CD4-positive, alpha-beta T cell treated with Interleukin-6 for 4 hours (primary cell): Measurements from ENCODE around the gene ZNF92.
"Not testable (repeated sequence)": the region's sequence is repeated elsewhere in the genome, so short reads cannot be mapped to it uniquely, and the experiment has no call there.

Experiments used
- DNase-seq: peaks from one replicate; pipeline ENCODE4 v3.0.0-alpha.2; 2020; ENCODE audit warnings: mixed read lengths

ZNF92 gene

GRCh38 chr7:65373608-65374351 lies at the start of gene ZNF92:
ZNF92 (plus strand) TSS chr7:65373855; CDS start chr7:65373998, 143 bp downstream.
- DNase-seq, result peak; percentile 97

- DNase-seq, result no peak
These were observed 47.7 kb upstream of the ZNF92 start for GRCh38 chr7:65325793-65326432.

GRCh38 chr7:65338346-65338745 lies 35.3 kb upstream of the ZNF92 start:
- DNase-seq, result no peak

GRCh38 chr7:65339257-65339656 lies 34.4 kb upstream of the ZNF92 start:
- no peak for DNase-seq

GRCh38 chr7:65342723-65343629 lies 30.7 kb upstream of the ZNF92 start:
- no peak for DNase-seq

GRCh38 chr7:65344541-65344940 lies 29.1 kb upstream of the ZNF92 start:
- DNase-seq, result not testable (repeated sequence)

GRCh38 chr7:65354263-65354662 lies 19.4 kb upstream of the ZNF92 start:
- DNase-seq, result no peak

GRCh38 chr7:65369843-65370242 lies 3.8 kb upstream of the ZNF92 start:
- no peak for DNase-seq

- DNase-seq, result no peak
These were observed 2.2 kb upstream of the ZNF92 start for GRCh38 chr7:65371468-65371867.

- DNase-seq, result no peak
These were observed 5.7 kb downstream of the ZNF92 start for GRCh38 chr7:65379318-65379717.

GRCh38 chr7:65381742-65382141 lies 8.1 kb downstream of the ZNF92 start:
- no peak for DNase-seq

GRCh38 chr7:65382452-65382851 lies 8.8 kb downstream of the ZNF92 start:
- no peak for DNase-seq

GRCh38 chr7:65387891-65388290 lies 14.2 kb downstream of the ZNF92 start:
- no peak for DNase-seq

- DNase-seq, result no peak
These were observed 16.9 kb downstream of the ZNF92 start for GRCh38 chr7:65390588-65390987.

GRCh38 chr7:65397730-65398142 lies 24.1 kb downstream of the ZNF92 start:
- no peak for DNase-seq

- not testable (repeated sequence) for DNase-seq
These were observed 25.0 kb downstream of the ZNF92 start for GRCh38 chr7:65398671-65399070.

- not testable (repeated sequence) for DNase-seq
These were observed 25.4 kb downstream of the ZNF92 start for GRCh38 chr7:65399101-65399500.

- no peak for DNase-seq
These were observed 30.4 kb downstream of the ZNF92 start for GRCh38 chr7:65404020-65404419.

GRCh38 chr7:65406706-65407105 lies 33.1 kb downstream of the ZNF92 start:
- DNase-seq, result not testable (repeated sequence)

GRCh38 chr7:65409363-65409762 lies 35.7 kb downstream of the ZNF92 start:
- no peak for DNase-seq

- DNase-seq, result no peak
These were observed 37.6 kb downstream of the ZNF92 start for GRCh38 chr7:65411249-65411648.

GRCh38 chr7:65422670-65423069 lies 49.0 kb downstream of the ZNF92 start:
- DNase-seq, result no peak

- not testable (repeated sequence) for DNase-seq
These were observed 49.6 kb downstream of the ZNF92 start for GRCh38 chr7:65423286-65423685.
